ENCODE results near the gene CYB5B.
"Not testable (repeated sequence)": the region's sequence is repeated elsewhere in the genome, so short reads cannot be mapped to it uniquely, and the experiment has no call there.

CYB5B gene

GRCh38 chr16:69410219-69410990 is 14.0 kb upstream of the CYB5B start:
- peak; percentile 81 for DNase-seq

GRCh38 chr16:69411064-69411985 is 13.1 kb upstream of the CYB5B start:
- DNase-seq: no peak

GRCh38 chr16:69412287-69412686 is 12.1 kb upstream of the CYB5B start:
- no peak for DNase-seq

- no peak for DNase-seq
Observed at GRCh38 chr16:69413045-69413664, 11.3 kb upstream of the CYB5B start.

- peak; percentile 40 for DNase-seq
Observed at GRCh38 chr16:69417520-69418199, 6.8 kb upstream of the CYB5B start.

GRCh38 chr16:69419956-69420355 is 4.5 kb upstream of the CYB5B start:
- no peak for DNase-seq

- no peak for DNase-seq
Observed at GRCh38 chr16:69423189-69423588, 1.2 kb upstream of the CYB5B start.

- no peak for DNase-seq
Observed at GRCh38 chr16:69424935-69425784, 741 bp downstream of the CYB5B start.

- DNase-seq: no peak
Observed at GRCh38 chr16:69428652-69429051, 4.2 kb downstream of the CYB5B start.

- not testable (repeated sequence) for DNase-seq
Observed at GRCh38 chr16:69429058-69429640, 4.7 kb downstream of the CYB5B start.

GRCh38 chr16:69431948-69432468 is 7.6 kb downstream of the CYB5B start:
- no peak for DNase-seq

- DNase-seq: no peak
Observed at GRCh38 chr16:69434066-69434465, 9.6 kb downstream of the CYB5B start.

GRCh38 chr16:69435977-69436820 is 11.8 kb downstream of the CYB5B start:
- DNase-seq: no peak

- DNase-seq: no peak
Observed at GRCh38 chr16:69436896-69437295, 12.5 kb downstream of the CYB5B start.

- no peak for DNase-seq
Observed at GRCh38 chr16:69438465-69438864, 14.0 kb downstream of the CYB5B start.

- DNase-seq: no peak
Observed at GRCh38 chr16:69440250-69440649, 15.8 kb downstream of the CYB5B start.

GRCh38 chr16:69441030-69441429 is 16.6 kb downstream of the CYB5B start:
- DNase-seq: not testable (repeated sequence)

- DNase-seq: peak; percentile 51
Observed at GRCh38 chr16:69443927-69444631, 19.7 kb downstream of the CYB5B start.

- DNase-seq: peak; percentile 18
Observed at GRCh38 chr16:69444873-69445517, 20.6 kb downstream of the CYB5B start.

All from fibroblast of skin of back (primary cell).